ENCODE measurements around the gene PCDHA10.
"Not testable (repeated sequence)": the region's sequence is repeated elsewhere in the genome, so short reads cannot be mapped to it uniquely, and the experiment has no call there.

Gene PCDHA10

GRCh38 chr5:140842798-140843733, 12.6 kb upstream of the PCDHA10 start:
- no peak for FAIRE-seq

GRCh38 chr5:140848139-140849102, 7.3 kb upstream of the PCDHA10 start, which contains the start of gene PCDHA9:
PCDHA9 (plus strand) TSS chr5:140848382; CDS start chr5:140848496, 114 bp downstream.
- FAIRE-seq: not testable (repeated sequence)

- not testable (repeated sequence) for FAIRE-seq
Measured at GRCh38 chr5:140849831-140850634, 5.7 kb upstream of the PCDHA10 start.

GRCh38 chr5:140857177-140857986, 1.7 kb downstream of the PCDHA10 start:
- FAIRE-seq: no peak

- no peak for FAIRE-seq
Measured at GRCh38 chr5:140857987-140858240, 2.2 kb downstream of the PCDHA10 start.

- no peak for FAIRE-seq
Measured at GRCh38 chr5:140862441-140863295, 7.0 kb downstream of the PCDHA10 start.

- no peak for FAIRE-seq
Measured at GRCh38 chr5:140868721-140869554, 13.2 kb downstream of the PCDHA10 start, which contains the start of gene PCDHA11. PCDHA11 (plus strand) TSS chr5:140868957; CDS start chr5:140869104, 147 bp downstream.

GRCh38 chr5:140869555-140869886, 13.8 kb downstream of the PCDHA10 start:
- FAIRE-seq: no peak

GRCh38 chr5:140870221-140871201, 14.8 kb downstream of the PCDHA10 start:
- no peak for FAIRE-seq

- no peak for FAIRE-seq
Measured at GRCh38 chr5:140875085-140876065, 19.7 kb downstream of the PCDHA10 start, which contains the start of gene PCDHA12. PCDHA12 (plus strand) TSS chr5:140875308; CDS start chr5:140875473, 165 bp downstream.

- not testable (repeated sequence) for FAIRE-seq
Measured at GRCh38 chr5:140876541-140877261, 21.0 kb downstream of the PCDHA10 start.

- no peak for FAIRE-seq
Measured at GRCh38 chr5:140877262-140877581, 21.5 kb downstream of the PCDHA10 start.

- FAIRE-seq: no peak
Measured at GRCh38 chr5:140881889-140882590, 26.3 kb downstream of the PCDHA10 start, which contains the start of gene PCDHA13. PCDHA13 (plus strand) TSS chr5:140882124; CDS start chr5:140882269, 145 bp downstream.

GRCh38 chr5:140882591-140882899, 26.8 kb downstream of the PCDHA10 start:
- FAIRE-seq: no peak

- FAIRE-seq: no peak
Measured at GRCh38 chr5:140883373-140883772, 27.7 kb downstream of the PCDHA10 start.
